K562 (cell line): Measurements from ENCODE around the gene AGPAT2. TPM values are rescaled to one million over a fixed set of nuclear protein-coding genes. Genes with fewer than 3 reads are reported as not detected.
A peak's percentile ranks its signal among the peaks of the same experiment; 100 is the strongest.

Experiments
- CREBBP ChIP-seq: IDR thresholded peaks from one replicate; pipeline ENCODE4 v1.6.1; 2012; ENCODE audit warnings: low read depth, mild to moderate bottlenecking, control low read depth, inconsistent platforms, low read length
- ELF1 ChIP-seq: fragments of 200-800 bp; sonication (Bioruptor generic); IDR thresholded peaks from 2 replicates; pipeline ENCODE4 v1.6.1; 2016; ENCODE audit warnings: missing genetic modification characterization, missing compliant biosample characterization
- ELF2 ChIP-seq: fragments of 250-450 bp; sonication (Bioruptor Pico); IDR thresholded peaks from 2 replicates; pipeline ENCODE4 v1.5.0; 2021; ENCODE audit warnings: mild to moderate bottlenecking
- FOXP4 ChIP-seq: sonication (generic); formaldehyde crosslinking; IDR thresholded peaks from 2 replicates; pipeline ENCODE4 v1.8.0; 2022; ENCODE audit warnings: mild to moderate bottlenecking, missing genetic modification reagents, borderline replicate concordance
- MCM7 ChIP-seq, 2 experiments: fragments of 450-650 bp; IDR thresholded peaks; 2 replicates each; pipeline ENCODE4 v1.6.1; 2016 to 2018
- POLR2AphosphoS2 ChIP-seq: IDR thresholded peaks from 2 replicates; pipeline ENCODE4 v1.6.1; 2012; ENCODE audit warnings: low read length, improper control_type of control experiment
- POLR2G ChIP-seq: fragments of 200-400 bp; formaldehyde crosslinking; IDR thresholded peaks from 2 replicates; pipeline ENCODE4 v1.6.1; 2017; ENCODE audit warnings: low read depth, mild to moderate bottlenecking, antibody characterized with exemption, low read length, moderate library complexity
- RB1 ChIP-seq: fragments of 450-650 bp; IDR thresholded peaks from 2 replicates; pipeline ENCODE4 v1.6.1; 2017; ENCODE audit warnings: low read depth, mild to moderate bottlenecking
- ZBTB40 ChIP-seq, 2 experiments: fragments of 450-650 bp in 1 of 2; sonication (generic) in 1 of 2; formaldehyde crosslinking in 1 of 2; IDR thresholded peaks; 2 replicates each; pipeline versions ENCODE4 v1.7.1 to v1.9.0; 2016 to 2022; ENCODE audit warnings: inconsistent platforms in 1 of 2, mild to moderate bottlenecking in 1 of 2, missing genetic modification reagents in 1 of 2
- ZNF655 ChIP-seq: fragments of 250-450 bp; sonication (Bioruptor Pico); IDR thresholded peaks from 2 replicates; pipeline ENCODE4 v1.5.0; 2021
- polyA plus RNA-seq, 8 experiments: library from polyadenylated mRNA; depleted of rRNA in 4 of 8; stranded (reverse) in 5 of 8; unstranded in 3 of 8; fragments of >200 nt; fragmentation: Nextera tagmentation in 2 of 8; fragmentation: Illumina TruSeq in 1 of 8; extraction: Ambion mirVana in 2 of 8; extraction: Trizol in 1 of 8; gene quantifications; 2 replicates each; pipeline versions ENCODE4 v1.2.1 to v1.2.3, GENCODE V29; 2011 to 2014; ENCODE audit warnings: inconsistent platforms in 1 of 8, missing spikeins in 1 of 8
- total RNA-seq, 7 experiments: library from RNA; depleted of rRNA in 6 of 7; stranded (reverse); fragments of >200 nt in 6 of 7; fragmentation: Illumina TruSeq in 2 of 7; extraction: Trizol in 2 of 7; gene quantifications; 2 replicates each; pipeline versions ENCODE4 v1.2.1 to v1.2.3, GENCODE V29; 2011 to 2021; ENCODE audit warnings: low replicate concordance in 1 of 7
- TF ChIP-seq, protein P1 (sequence below): sonication (generic); formaldehyde crosslinking; IDR thresholded peaks from 2 replicates; pipeline ENCODE4 v1.8.0; 2023; ENCODE audit warnings: mild to moderate bottlenecking, missing genetic modification reagents

Gene AGPAT2
- total and polyA plus RNA-seq, 9 of the 15 experiments (the other 6 are each of a cell fraction or from before 2014, with no cell fraction given): 0.13 to 54.5 (median 23.9) TPM

- TF ChIP-seq, protein P1, sequence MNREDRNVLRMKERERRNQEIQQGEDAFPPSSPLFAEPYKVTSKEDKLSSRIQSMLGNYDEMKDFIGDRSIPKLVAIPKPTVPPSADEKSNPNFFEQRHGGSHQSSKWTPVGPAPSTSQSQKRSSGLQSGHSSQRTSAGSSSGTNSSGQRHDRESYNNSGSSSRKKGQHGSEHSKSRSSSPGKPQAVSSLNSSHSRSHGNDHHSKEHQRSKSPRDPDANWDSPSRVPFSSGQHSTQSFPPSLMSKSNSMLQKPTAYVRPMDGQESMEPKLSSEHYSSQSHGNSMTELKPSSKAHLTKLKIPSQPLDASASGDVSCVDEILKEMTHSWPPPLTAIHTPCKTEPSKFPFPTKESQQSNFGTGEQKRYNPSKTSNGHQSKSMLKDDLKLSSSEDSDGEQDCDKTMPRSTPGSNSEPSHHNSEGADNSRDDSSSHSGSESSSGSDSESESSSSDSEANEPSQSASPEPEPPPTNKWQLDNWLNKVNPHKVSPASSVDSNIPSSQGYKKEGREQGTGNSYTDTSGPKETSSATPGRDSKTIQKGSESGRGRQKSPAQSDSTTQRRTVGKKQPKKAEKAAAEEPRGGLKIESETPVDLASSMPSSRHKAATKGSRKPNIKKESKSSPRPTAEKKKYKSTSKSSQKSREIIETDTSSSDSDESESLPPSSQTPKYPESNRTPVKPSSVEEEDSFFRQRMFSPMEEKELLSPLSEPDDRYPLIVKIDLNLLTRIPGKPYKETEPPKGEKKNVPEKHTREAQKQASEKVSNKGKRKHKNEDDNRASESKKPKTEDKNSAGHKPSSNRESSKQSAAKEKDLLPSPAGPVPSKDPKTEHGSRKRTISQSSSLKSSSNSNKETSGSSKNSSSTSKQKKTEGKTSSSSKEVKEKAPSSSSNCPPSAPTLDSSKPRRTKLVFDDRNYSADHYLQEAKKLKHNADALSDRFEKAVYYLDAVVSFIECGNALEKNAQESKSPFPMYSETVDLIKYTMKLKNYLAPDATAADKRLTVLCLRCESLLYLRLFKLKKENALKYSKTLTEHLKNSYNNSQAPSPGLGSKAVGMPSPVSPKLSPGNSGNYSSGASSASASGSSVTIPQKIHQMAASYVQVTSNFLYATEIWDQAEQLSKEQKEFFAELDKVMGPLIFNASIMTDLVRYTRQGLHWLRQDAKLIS (CRISPR knock-in tag): no peak
- TF ChIP-seq POLR2G (peak; percentile 51), RB1 (no peak), MCM7 (IDR thresholded peaks at IDR 0.05) (no peak), ZNF655 (CRISPR knock-in tag) (no peak), ZBTB40 (IDR thresholded peaks at IDR 0.05) (no peak), ZBTB40 (CRISPR knock-in tag; IDR thresholded peaks at IDR 0.05) (no peak), FOXP4 (CRISPR knock-in tag) (no peak), POLR2AphosphoS2 (peak; percentile 30; the same call in 1 of the 2 replicates), ELF1 (tag) (no peak), ELF2 (no peak), CREBBP (no peak)
These were observed 33.1 kb upstream of the AGPAT2 start (continued) for GRCh38 chr9:136720251-136720897.
